GM23338 (cell line): ENCODE measurements around the gene ARHGEF16.

Experiments
- CTCF ChIP-seq, 2 experiments: fragments of 200-600 bp in 1 of 2; sonication (generic) in 1 of 2; conservative IDR thresholded peaks; 2 replicates each; pipeline versions ENCODE4 v1.5.1 to v1.6.1; 2016 to 2017; ENCODE audit warnings: antibody characterized with exemption in 2 of 2, low read depth in 2 of 2, mild to moderate bottlenecking in 2 of 2, moderate library complexity in 1 of 2
- ZNF331 ChIP-seq: fragments of 250-450 bp; sonication (Bioruptor Pico); IDR thresholded peaks from 2 replicates; pipeline ENCODE4 v1.5.0; 2020; ENCODE audit warnings: low read depth, mild to moderate bottlenecking, moderate library complexity

- TF ChIP-seq CTCF (conservative IDR thresholded peaks at IDR 0.05; ENCODE audit: low read depth in 2 of 2), result no peak
- TF ChIP-seq ZNF331 (CRISPR knock-in tag), result no peak
Observed at GRCh38 chr1:3510136-3510955, 55.9 kb downstream of the ARHGEF16 start.
